GM19372 (cell line): ENCODE results near the gene DGKG.

Source experiments
- ATAC-seq: cut with Tn5 transposase; IDR thresholded peaks from one replicate; pipeline ENCODE4 v1.9.1; 2021; ENCODE audit warnings: mild to moderate bottlenecking, low read depth, moderate library complexity; ENCODE audit not compliant: unreplicated experiment

DGKG gene

DNA sequence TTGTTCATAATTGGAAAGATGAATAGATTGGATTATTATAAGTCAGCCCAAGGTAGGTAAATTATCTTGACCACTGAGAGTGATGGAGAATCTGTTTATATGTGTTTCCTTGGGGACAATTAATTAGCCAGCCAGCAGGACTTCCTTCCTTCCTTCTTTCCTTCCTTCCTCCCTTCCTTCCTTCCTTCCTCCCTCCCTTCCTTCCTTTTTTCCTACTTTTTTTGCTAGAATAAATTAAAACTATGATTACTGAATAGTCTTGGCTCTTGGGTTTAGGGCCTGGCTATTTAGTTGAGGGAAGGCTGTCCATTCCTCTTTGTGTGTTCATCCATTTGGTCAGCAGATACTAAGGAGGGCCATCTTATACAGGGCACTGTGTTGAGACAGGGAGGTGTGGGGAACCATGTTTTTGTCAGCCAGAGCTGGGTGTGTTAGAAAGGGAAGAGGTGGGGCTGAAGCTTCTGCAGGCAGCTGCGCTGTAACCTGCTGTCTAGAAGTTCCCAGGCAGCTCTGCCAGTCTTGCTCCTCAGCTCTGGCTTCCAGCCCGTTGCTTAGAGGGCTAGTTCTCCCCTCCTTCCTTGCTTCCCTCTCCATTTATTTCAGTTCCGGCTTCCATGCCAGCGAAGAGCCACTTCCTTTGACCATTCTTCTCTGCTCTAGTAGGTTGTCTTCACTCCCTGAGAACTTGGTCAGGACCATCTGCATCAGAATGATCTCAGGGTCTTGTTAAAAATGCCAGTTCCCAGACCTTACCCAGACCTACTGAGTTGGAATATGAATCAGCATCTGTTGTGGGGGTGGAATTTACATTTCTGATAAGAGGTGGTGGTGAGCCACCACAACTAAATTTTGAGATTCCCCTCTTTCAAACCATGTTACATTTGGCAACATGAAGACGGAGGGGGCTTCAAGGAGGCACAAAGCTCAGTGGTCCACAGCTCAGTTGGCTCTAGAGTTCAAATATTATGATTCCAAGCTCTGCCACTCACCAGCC is 113.9 kb downstream of the DGKG start:
- ATAC-seq, result no peak

DNA sequence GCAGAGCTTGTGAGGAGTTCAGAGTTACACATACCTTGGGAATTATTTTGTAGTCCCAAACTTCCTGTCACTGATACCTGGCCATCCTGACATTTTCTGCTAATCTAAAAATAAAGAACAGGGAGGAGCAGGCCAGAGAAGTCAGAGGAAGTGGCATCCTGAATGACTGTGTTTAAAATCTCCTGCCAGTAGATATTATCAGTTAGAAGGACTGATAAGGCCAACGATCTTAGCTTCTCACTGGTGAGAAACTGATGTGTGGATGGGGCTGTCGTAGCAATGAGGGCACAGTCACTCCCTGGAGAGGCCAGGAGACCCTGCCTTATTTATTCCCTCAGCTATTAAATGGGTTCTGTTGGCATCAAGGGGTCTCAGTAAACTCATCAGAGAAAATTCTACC is 115.1 kb downstream of the DGKG start:
- no peak for ATAC-seq

DNA sequence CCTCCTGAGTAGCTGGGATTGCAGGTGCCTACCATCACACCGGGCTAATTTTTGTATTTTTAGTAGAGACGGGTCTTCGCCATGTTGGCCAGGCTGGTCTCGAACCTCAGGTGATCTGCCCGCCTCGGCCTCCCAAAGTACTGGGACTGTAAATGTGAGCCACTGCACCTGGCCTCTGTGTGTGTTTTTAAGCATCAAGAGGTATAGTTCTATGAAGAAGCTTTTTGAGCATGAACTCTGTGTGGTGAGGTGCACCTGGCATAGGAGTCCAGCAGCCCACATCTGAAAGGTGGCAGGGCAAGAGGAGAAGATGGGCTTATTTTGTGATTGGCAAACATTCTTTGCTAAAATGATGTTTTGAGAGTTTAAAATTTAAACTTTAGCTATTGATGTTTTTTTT is 118.0 kb downstream of the DGKG start:
- no peak for ATAC-seq

DNA sequence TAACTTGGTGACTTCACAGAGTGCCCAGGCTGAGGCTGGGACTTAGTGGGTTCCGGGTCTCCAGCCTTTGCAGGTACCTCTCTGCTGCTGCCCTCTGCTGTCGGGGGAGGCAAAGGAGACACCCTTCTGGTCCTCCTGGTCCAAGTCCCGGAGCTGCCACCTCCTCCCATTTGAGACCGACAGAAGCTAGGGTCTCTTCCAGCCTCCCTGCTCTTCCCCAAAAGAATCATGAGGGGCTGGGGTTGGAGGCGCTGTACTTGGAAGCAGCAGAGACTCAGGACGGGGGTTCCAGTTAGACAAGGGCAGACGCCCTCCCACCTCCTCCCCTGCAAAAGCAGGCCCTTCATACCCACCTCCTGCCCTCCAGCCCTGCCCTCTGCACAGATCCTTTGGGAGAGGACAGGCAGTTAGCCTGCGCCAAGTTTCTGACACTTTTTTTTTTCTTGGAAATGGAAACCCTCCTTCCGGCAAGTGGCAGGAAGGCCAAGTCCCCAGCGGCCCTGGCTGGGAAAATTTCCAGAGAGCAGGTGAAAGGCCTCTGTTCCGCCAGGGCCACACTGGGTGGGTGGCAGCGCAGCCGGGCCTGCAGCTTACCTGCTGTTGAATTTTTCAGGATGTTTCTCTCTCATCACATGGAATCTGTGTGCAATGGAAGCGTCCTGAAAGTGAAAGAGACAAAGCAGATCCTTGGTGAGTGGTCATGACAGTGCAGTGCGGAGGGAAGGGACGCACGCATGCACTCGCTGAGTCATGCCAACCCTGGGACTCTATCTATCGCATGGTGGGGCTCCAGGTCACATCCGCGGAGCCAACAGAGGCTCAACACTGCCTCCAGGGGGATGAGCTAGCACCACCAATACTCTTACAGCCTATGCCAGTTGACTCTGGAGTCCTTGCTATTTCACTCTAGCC is 119.9 kb downstream of the DGKG start:
- ATAC-seq, result no peak

DNA sequence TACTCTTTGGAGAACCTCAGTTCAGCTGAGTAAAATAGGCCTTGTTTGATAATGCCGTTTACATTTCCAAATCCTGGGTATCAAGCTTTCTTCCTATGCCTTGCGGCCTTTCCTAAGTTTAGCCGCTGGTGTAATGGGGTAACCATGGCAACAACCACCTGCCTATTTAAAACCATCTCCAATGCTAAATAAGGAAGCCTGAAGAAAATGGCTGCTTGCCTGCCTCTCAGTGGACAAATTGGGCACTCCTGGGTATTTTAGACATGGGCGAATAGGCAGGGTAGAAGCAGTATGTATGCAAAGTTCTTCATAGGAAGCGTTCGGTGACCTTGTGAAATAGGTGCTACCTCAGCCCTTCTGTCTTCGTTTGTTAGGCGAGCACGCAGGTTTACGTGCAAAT is 122.7 kb downstream of the DGKG start:
- ATAC-seq, result no peak

DNA sequence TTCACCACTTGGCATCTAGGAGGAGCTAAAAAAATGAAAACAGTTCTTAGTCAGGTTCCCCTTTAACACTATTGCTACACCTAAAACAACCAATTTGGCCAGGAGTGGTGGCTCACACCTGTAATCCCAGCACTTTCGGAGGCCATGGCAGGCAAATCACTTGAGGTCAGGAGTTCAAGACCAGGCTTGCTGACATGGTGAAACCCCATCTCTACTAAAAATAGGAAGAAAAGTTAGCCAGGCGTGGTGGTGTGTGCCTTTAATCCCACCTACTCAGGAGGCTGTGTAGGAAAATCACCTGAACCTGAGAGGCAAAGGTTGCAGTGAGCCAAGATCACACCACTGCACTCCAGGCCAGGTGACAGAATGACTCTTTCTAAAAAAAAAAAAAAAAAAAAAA is 124.1 kb downstream of the DGKG start:
- ATAC-seq, result no peak

DNA sequence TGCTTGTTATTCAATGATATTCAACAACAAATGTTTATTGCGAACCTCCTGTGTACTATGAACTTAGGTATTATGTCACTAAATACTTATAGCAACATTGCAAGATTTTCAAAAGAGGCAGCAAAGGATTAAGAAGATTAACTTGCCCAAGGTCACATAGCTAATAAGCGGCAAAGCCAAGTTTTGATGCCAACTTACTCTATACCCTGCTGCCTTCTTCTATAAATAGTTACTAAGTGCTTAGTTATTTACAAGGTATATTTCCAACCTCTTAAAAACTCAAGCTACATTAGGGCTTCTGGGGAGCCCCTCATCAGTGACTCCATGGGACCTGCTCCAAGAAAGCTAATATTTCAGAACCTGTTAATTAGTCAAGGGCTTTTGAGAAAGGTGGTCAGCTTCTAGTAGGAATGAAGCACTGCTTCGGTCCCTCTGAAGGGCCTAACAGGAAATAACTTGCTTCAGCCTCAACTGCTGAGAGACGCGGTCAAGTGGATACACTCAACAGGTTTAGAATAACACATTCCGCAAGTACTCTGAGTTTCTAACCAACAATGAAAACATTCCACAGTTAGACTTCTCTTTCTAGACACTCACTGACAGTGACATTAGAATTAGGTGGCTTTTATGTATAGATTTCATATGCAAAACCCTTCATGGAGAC is 125.5 kb downstream of the DGKG start:
- no peak for ATAC-seq

DNA sequence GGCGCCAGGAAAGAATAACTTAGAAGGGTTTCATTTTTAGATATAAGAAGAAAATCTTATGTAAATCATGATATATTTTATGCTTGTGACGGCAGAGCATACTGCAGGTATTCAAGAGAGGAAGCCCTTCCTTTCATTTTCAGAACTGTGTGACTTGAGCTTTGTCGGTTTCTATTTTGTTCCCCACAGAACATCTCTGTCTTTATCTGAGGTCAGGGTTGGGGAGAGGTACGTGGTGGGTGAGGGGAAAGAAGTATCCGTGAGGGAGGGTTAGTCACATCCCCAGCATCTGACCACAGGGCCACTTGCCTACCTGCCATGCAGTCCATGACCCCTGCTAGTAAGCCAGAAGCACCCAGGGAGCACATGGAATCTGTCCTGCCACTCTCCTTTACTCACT is 126.5 kb downstream of the DGKG start:
- peak; percentile 87 for ATAC-seq

DNA sequence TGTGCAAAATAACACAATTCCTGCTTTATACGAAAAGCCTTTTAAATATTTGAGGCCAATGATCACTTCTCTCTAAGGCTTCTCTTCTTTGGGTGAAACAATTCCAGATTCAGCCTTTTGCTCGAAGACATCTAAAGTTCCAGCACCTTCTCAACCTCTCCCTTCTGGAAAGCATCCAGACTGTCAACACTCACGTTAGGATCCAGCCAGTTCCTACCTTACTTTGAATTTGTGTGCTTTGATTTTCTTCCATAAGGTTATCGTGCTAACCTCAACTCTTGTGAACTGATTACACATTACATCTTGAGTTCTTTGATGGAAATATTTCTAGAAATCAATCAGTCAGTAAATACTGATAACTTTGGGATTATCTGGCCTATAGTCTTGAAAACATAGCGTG is 127.9 kb downstream of the DGKG start:
- no peak for ATAC-seq

DNA sequence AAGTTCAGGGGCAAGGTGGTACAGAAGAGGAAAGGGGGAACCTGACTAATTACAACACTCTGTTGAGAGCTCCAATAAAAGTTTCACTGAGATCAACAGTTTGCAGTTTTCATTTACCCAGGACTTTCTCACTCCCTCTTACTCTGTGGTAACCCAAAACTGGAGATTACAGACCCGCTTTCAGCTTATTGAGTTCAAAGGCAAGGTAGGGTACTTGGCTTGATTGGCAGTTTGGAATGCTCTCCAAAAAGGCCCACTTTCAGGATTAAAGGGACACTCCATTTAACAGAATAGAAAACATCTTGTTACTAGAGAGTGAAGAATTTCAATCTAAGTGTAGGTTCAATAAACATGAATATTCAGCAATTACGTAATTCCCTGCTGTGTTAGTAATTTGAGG is 135.6 kb downstream of the DGKG start:
- ATAC-seq, result no peak

DNA sequence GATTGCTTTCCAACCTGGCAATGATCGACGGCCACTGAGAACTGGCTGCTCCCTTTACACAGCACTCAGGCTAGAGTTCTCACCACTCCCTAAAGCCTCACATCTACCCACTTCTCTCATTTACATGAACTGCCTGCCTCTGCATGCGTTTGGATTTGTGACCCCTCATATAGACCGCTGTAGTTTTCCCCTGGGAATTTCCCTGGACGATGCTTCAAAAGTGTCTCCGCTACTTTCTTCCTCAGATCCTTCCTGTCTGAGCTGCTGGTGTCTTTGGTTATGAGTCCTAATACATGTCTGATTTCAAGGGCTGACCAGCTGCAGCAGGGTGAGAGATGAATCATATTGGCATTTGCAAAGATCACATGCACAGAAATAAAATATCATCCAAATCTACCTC is 136.4 kb downstream of the DGKG start:
- no peak for ATAC-seq

DNA sequence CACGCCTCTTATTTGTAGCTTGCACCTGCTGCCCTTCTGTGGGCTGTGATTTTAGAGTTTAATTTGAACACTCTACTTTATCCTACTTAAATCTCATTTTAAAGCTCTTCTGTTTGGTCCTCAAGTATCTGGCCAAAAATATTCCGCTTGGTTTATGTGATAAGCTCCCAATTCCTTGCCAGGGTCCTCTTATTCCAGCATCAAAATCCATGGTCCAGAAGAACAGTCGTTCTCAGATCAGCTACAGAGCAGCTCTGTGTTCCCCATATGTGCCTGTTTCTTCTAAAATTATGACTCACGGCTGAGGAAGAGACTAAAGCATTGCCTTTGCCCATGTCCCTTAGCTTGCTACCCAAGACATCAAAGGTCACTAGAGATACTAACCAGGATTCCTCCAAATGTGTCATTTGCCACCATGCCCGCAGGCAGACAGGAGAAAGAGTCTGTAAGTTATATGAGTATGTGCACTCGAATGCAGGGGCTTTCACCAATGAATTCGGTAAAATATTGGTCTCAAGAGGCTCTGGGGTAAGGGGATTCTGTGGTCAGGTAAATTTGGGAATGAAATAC is 137.9 kb downstream of the DGKG start:
- no peak for ATAC-seq

DNA sequence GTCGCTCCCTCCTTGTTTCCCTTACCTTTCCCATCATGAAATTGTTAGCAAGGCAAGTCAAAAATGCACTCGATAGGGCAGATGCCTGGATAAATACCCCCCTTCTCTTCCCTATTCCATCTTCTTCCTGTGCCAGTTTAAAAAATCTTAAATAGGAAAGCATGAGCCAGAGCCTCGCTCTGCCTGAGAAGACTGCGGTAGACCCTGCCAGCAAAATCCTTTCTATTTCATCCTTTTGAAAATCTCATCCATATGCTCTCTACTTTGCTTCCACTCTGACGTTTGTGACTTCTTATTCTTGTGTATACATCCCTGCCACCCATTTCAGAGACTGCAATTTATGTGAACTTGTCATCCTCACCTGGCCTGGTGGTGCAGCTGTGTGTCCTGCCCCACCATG is 138.6 kb downstream of the DGKG start:
- ATAC-seq, result no peak

DNA sequence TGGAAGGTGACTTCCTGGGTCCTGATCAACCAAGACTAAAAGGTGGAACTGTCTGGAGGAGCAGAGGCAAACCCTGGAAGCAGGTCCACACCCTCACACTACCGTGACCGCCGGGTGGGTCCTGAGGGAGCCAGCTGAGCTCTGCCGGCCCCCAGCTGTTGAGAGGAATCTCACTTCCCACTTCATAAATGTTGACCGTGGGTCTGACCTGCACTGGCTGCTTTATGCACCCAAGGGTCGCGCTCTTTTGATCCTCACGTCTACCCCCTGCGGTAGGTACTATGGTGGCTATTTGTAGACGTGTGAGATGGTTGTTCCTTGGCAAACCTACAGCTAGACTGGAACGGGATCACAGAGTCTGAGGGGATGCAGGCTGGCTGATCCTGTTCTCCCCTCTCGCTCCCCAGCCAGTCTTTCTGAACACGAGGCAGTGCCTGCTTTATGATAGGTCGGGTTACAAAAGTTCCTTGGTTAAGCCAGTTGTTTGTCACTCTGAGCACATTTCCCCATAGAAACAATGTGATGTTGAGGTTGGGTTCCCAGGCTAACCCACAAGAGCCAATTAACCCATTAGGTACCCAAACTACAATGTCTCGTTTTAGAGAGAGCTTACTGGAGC is 140.2 kb downstream of the DGKG start:
- ATAC-seq, result no peak

DNA sequence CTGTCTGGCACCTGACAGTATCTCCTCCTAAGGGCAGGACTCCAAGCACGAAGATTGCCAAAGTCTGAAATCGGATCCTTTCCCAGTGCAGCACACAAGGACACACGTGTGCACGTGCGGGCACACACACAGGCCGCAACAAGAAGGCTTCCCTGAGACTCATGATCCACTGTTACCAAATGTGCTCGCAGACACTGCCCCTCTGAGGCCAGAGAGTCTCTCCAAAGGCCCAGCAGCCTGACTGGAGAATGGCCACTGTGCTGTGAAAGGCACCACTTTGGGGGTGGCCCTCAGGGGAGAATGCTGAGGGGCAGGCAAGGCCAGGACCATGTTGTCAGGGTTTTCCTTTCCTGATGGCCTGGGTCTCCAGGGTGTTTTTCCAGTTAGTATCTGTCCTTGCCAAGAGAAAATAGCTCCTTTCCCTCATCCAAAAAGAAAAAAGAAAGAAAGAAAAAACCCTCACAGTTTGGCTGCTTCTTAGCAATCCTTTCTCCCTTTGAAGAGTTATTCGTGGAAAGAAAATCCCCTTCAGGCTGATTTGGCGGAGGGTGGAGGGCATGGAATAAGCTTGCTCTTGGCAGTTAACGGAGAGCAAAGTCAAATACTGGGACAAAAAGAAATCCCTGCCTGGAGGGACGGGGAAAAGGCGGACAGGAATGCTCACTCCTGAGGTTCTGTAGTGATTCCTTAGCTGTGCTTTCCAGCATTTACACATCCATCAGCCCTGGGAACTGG is 141.0 kb downstream of the DGKG start:
- no peak for ATAC-seq

DNA sequence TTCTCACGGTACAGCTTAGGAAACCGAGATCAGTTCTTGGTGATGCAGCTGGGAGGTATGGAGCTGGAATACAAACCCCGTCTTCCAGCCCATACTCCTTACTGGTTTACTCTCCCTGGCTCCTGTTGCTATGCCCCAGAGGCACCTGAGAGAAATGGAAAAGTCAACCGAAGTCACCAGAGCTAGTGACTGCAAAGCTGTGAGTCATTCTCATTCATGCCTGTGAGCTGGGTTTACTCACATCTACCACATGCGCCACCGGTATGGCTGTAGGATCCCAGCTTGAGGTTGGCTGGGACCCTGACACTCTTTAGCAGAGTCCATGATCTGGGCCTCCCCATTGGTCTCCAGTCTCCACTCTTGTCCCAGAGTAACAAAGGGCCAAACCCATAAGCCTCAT is 141.7 kb downstream of the DGKG start:
- ATAC-seq, result no peak

DNA sequence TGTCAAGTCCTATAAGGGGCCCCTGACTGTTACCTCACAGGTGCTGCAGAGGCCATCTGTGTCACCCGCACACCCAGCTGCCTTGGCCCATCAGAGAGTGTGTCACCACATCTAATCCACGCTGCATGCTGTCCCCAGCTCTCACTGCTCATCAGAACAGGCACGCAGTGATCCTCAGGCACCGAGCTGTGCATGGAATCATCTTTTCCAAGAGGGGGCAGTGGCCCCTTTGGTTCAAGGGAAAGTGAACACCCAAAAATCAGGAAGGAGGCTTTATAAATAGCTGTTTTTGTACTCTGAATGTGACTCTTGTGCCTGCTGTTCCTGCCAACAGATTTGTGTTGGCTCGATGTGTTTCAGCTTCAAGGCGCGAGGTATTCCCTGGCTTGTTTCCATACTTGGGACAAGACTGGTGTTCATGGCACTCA is 142.8 kb downstream of the DGKG start:
- ATAC-seq, result no peak

DNA sequence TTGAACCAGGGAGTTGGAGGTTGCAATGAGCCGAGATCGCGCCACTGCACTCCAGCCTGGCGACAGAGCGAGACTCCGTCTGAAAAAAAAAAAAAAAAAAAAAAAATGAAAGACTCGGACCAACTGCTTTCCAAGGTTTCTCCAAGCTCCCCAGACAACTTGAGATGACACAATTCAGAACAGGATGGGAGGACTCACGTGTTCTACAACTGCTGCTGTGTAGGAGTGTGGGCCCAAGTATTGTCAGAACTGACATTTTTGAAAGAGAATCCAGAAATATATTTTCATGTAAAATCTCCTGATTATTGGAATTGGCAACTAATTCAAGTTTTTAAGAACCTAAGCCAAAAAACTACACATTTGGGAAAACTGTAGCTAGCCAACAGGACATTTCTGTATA is 143.6 kb downstream of the DGKG start:
- ATAC-seq, result no peak

DNA sequence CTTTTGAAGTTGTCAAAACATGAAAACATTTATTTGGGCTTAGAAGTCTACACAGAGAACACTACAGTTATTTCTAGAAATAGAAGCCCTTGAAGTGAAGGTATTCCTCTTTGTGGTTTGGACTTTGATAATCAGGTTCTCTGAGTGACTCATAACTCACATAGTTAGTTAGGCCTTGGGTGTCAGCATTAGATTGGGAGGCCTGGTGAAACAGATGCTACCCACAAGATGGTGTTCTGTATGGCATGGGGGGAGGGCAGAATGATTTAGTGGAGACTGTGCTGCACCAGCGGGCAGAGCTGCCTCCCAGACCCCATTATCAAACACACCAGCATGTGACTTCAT is 144.2 kb downstream of the DGKG start:
- ATAC-seq, result peak; percentile 86
